Transverse colon (tissue), 4 donors: ENCODE results near the gene EPB41L4B. TPM values are rescaled to one million over a fixed set of nuclear protein-coding genes. Genes with fewer than 3 reads are reported as not detected.

ENCODE experiments used
- DNase-seq: peaks from one replicate; pipeline ENCODE4 v3.0.0-alpha.2; 2019
- H3K27ac ChIP-seq, 4 donors: fragments of 200-600 bp; sonication (generic); 2 replicates each; pipeline ENCODE4 v1.5.1; 2016 to 2018; ENCODE audit warnings: inconsistent platforms in 4 of 4
- H3K27me3 ChIP-seq: fragments of 200-600 bp; sonication (generic); 2 replicates; pipeline ENCODE4 v1.5.1; 2017; ENCODE audit warnings: inconsistent platforms
- H3K36me3 ChIP-seq, 4 donors: fragments of 200-600 bp; sonication (generic); 2 replicates each; pipeline ENCODE4 v1.5.1; 2017 to 2019; ENCODE audit warnings: inconsistent platforms in 4 of 4
- H3K4me1 ChIP-seq, 4 donors: fragments of 200-600 bp; sonication (generic); 2 replicates each; pipeline ENCODE4 v1.5.1; 2017 to 2020; ENCODE audit warnings: inconsistent platforms in 4 of 4
- H3K4me3 ChIP-seq, 4 donors: fragments of 200-600 bp; sonication (generic); 1 replicate in 1 of 4; 2 replicates in 3 of 4; pipeline versions ENCODE4 v1.5.1 to v1.6.1; 2017 to 2019; ENCODE audit warnings: inconsistent platforms in 4 of 4
- H3K9me3 ChIP-seq, 2 donors: fragments of 200-600 bp; sonication (generic); 2 replicates each; pipeline ENCODE4 v1.5.1; 2017 to 2019; ENCODE audit warnings: inconsistent platforms in 2 of 2
- EP300 ChIP-seq: sonication (generic); formaldehyde crosslinking; IDR thresholded peaks from one replicate; pipeline ENCODE4 v1.6.1; 2017; ENCODE audit warnings: antibody characterized with exemption, low read depth
- POLR2A ChIP-seq: fragments of 450-650 bp; IDR thresholded peaks from one replicate; pipeline ENCODE4 v1.6.1; 2016; ENCODE audit warnings: antibody characterized with exemption, mild to moderate bottlenecking, moderate library complexity
- POLR2AphosphoS5 ChIP-seq, 3 donors: sonication (generic); formaldehyde crosslinking; IDR thresholded peaks; one replicate each; pipeline ENCODE4 v1.6.1; 2016; ENCODE audit warnings: antibody characterized with exemption in 3 of 3
- WGBS, 2 donors: methylation state at CpG; one replicate each; pipeline ENCODE4 v1.1.5; 2018; ENCODE audit warnings: low coverage in 1 of 2; 5-methylcytosine and 5-hydroxymethylcytosine counted together
- in situ Hi-C, 4 donors: fragments of 200-750 bp; cut with MboI; loops; one replicate each; pipeline versions ENCODE4 v1.15.0 to v1.15.1; 2017; ENCODE audit warnings: low sequenced_read_pairs in 3 of 4, low pct_ligation_motif_present in 1 of 4, low pct_unique_long_range_greater_than_20kb in 1 of 4
- intact Hi-C: fragments of 100-400 bp; cut with DNase I; formaldehyde crosslinking; loops from one replicate; pipeline ENCODE4 v1.15.1; 2023; ENCODE audit warnings: low total_unique reads
- total RNA-seq, 4 donors: library from RNA; depleted of rRNA; stranded (reverse); fragments of >200 nt; gene quantifications; one replicate each; pipeline ENCODE4 v1.1.0, GENCODE V29; 2016
- TF ChIP-seq, protein P1 (sequence below), 5 experiments: fragments of 200-600 bp in 3 of 5; fragments of 450-650 bp in 2 of 5; sonication (generic) in 3 of 5; IDR thresholded peaks; 1 replicate in 2 of 5; 2 replicates in 3 of 5; pipeline ENCODE4 v1.5.1; 2016 to 2017; ENCODE audit warnings: antibody characterized with exemption in 5 of 5, inconsistent platforms in 3 of 5, mild to moderate bottlenecking in 2 of 5, moderate library complexity in 1 of 5

Gene EPB41L4B
- total RNA-seq, 4 donors from 2014 or later = 76.8 to 159 (median 110) TPM

DNA sequence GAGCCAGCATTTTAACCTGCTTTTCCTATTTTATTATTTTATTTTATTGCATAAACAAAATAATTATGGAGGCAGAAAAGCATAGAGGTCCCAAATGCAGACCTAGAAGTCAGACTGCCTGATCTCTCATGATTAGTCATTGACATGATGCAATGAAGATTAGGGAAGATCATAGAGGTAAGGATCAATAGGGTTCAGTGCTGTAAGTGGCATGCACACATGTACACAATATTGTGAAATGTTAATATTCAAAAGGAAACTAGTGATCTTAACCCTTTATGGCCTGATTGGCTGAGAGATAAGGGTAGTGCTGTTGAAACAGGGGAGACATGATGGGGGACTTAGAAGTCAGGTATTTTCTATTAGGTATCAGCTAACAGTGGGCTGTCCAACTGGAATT, 152.7 kb downstream of the EPB41L4B start:
- in situ Hi-C loops = no loop called here
- Histone ChIP-seq H3K27me3 (peaks cover 55% of the 10 kb centered on the region), H3K4me3 (no peak overlapping the region), H3K36me3 (no peaks in the 10 kb centered on the region), H3K27ac (no peak overlapping the region), H3K9me3 (no peaks in the 10 kb centered on the region), H3K4me1 (no peaks in the 10 kb centered on the region)
- no peak for TF ChIP-seq EP300
- no peak for TF ChIP-seq POLR2A
- TF ChIP-seq, protein P1, sequence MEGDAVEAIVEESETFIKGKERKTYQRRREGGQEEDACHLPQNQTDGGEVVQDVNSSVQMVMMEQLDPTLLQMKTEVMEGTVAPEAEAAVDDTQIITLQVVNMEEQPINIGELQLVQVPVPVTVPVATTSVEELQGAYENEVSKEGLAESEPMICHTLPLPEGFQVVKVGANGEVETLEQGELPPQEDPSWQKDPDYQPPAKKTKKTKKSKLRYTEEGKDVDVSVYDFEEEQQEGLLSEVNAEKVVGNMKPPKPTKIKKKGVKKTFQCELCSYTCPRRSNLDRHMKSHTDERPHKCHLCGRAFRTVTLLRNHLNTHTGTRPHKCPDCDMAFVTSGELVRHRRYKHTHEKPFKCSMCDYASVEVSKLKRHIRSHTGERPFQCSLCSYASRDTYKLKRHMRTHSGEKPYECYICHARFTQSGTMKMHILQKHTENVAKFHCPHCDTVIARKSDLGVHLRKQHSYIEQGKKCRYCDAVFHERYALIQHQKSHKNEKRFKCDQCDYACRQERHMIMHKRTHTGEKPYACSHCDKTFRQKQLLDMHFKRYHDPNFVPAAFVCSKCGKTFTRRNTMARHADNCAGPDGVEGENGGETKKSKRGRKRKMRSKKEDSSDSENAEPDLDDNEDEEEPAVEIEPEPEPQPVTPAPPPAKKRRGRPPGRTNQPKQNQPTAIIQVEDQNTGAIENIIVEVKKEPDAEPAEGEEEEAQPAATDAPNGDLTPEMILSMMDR (IDR thresholded peaks at IDR 0.05) = no peak
- no peak for TF ChIP-seq POLR2AphosphoS5 (IDR thresholded peaks at IDR 0.05)
- intact Hi-C loops = no loop called here
- DNase-seq = no peak

- Histone ChIP-seq H3K4me3 (no peak overlapping the region), H3K9me3 (no peaks in the 10 kb centered on the region), H3K27ac (no peak overlapping the region), H3K4me1 (no peaks in the 10 kb centered on the region), H3K27me3 (peaks cover 55% of the 10 kb centered on the region), H3K36me3 (no peaks in the 10 kb centered on the region)
- 86 to 88% methylated on average over 1 to 5 of the region's 5 CpGs for WGBS, 2 donors
- TF ChIP-seq POLR2AphosphoS5 (IDR thresholded peaks at IDR 0.05) = no peak
- TF ChIP-seq EP300 = no peak
- TF ChIP-seq, protein P1 (IDR thresholded peaks at IDR 0.05) = no peak
- DNase-seq = no peak
- in situ Hi-C loops = no loop called here
- intact Hi-C loops = no loop called here
These were observed 153.1 kb downstream of the EPB41L4B start for GRCh38 chr9:109167716-109168115.

DNA sequence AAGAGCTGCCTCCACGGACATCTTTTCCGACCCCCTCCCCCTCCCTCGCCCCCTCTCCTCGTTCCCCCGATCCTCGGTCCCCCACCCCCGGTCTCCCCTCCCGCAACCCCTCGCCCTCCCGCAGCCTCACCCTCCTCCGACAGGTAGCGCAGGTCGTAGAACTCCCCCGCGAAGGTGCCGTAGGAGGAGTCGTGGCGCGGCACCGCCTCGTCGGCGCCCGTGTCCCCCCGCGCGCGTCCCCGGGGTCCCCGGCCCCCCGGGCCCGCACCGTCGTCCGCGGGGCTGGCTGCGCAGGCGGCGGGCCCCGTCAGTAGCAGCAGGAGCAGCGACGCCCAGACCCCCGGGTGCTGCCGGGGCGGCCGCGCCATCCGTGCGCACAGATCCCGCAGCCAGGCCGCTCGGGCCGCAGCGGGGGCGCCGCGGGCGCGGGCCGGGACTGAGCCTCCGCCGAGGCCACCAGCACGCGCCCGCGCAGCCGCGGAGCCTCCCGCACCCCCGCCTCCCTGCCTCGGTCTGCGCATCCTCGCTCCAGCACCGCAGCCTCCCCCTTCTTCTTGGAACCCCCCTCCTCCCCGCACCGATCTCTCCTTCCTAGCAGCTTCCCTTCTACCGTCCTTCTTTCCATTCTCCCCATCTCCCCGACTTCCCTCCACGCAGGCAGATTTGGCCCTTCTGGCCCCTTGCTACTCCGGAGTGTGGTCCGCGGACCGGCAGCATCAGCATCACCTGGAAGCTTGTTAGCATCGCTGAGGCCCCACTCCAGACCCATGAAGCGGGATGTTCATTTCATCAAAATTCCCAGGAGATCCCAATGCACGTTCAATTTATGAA, 153.9 kb downstream of the EPB41L4B start, which contains the start of gene FRRS1L:
FRRS1L (minus strand) TSS at position 479 of the 831 bp plus-strand sequence; CDS start at position 368, 111 bp downstream.
- WGBS, 2 donors = 12 to 20% methylated on average over 6 to 59 of the region's 86 CpGs
- TF ChIP-seq POLR2AphosphoS5 (IDR thresholded peaks at IDR 0.05) (no peak), EP300 (no peak), POLR2A (no peak)
- TF ChIP-seq, protein P1 (IDR thresholded peaks at IDR 0.05) = no peak
- Histone ChIP-seq H3K9me3 (no peaks in the 10 kb centered on the region), H3K27me3 (peaks cover 55% of the 10 kb centered on the region), H3K36me3 (no peaks in the 10 kb centered on the region), H3K27ac (no peak within 1 kb of the TSS), H3K4me1 (no peaks in the 10 kb centered on the region), H3K4me3 (peak within 1 kb of the TSS in 3 of 4 donors; percentile 14 to 35 (median 16))
- in situ Hi-C loops = no loop called here
- no peak for DNase-seq
- intact Hi-C loops = no loop called here

- H3K4me1 ChIP-seq = no peaks in the 10 kb centered on the region
- H3K4me3 ChIP-seq = peak overlapping the region in 1 of 4 donors; percentile 35
- in situ Hi-C loops (no loop called here), intact Hi-C loops (no loop called here)
- 88% methylated on average over 16 of the region's 16 CpGs; no CpG with 5 or more reads in 1 of the 2 donors for WGBS, 2 donors
- no peak overlapping the region for H3K27ac ChIP-seq
- H3K36me3 ChIP-seq = no peaks in the 10 kb centered on the region
- no peaks in the 10 kb centered on the region for H3K9me3 ChIP-seq
- no peak for DNase-seq
- peaks cover 55% of the 10 kb centered on the region for H3K27me3 ChIP-seq
- TF ChIP-seq, protein P1 (IDR thresholded peaks at IDR 0.05) = no peak
- TF ChIP-seq POLR2A = no peak
- TF ChIP-seq POLR2AphosphoS5 (IDR thresholded peaks at IDR 0.05) = no peak
- no peak for TF ChIP-seq EP300
These were observed 154.6 kb downstream of the EPB41L4B start for GRCh38 chr9:109166171-109166770.
